OCI-LY1 (cell line): ENCODE measurements around the gene CYP11A1.

ENCODE experiments used
- H2AFZ ChIP-seq: fragments of 200-600 bp; sonication (generic), shearing (Covaris generic); 2 replicates; pipeline ENCODE4 v1.6.0; 2014; ENCODE audit warnings: antibody characterized with exemption, mild to moderate bottlenecking, low read length
- H3F3A ChIP-seq: fragments of 200-600 bp; sonication (generic), shearing (Covaris generic); 2 replicates; pipeline ENCODE4 v1.6.0; 2014; ENCODE audit warnings: mild to moderate bottlenecking, antibody characterized with exemption, low read length, moderate library complexity; ENCODE audit not compliant: insufficient read depth
- H3K27ac ChIP-seq: fragments of 200-600 bp; sonication (generic); 2 replicates; pipeline ENCODE4 v1.5.1; 2014; ENCODE audit warnings: low read length, mixed run types, mild to moderate bottlenecking, low read depth; ENCODE audit not compliant: poor library complexity, severe bottlenecking
- H3K27me3 ChIP-seq: fragments of 200-600 bp; sonication (generic); 2 replicates; pipeline ENCODE4 v1.6.0; 2014; ENCODE audit warnings: antibody characterized with exemption, mild to moderate bottlenecking, low read length, moderate library complexity; ENCODE audit not compliant: insufficient read depth
- H3K36me3 ChIP-seq: fragments of 200-600 bp; sonication (generic); 2 replicates; pipeline ENCODE4 v1.6.1; 2014; ENCODE audit warnings: mild to moderate bottlenecking, antibody characterized with exemption, low read length, moderate library complexity, mixed read lengths; ENCODE audit not compliant: insufficient read depth
- H3K4me1 ChIP-seq: fragments of 200-600 bp; sonication (generic); 2 replicates; pipeline ENCODE4 v1.5.1; 2014; ENCODE audit warnings: mild to moderate bottlenecking, low read length, moderate library complexity; ENCODE audit not compliant: insufficient read depth, severe bottlenecking
- H3K4me2 ChIP-seq: fragments of 200-600 bp; sonication (generic), shearing (Covaris generic); 2 replicates; pipeline ENCODE4 v1.6.1; 2014; ENCODE audit warnings: low read length
- H3K4me3 ChIP-seq: fragments of 200-600 bp; sonication (generic); 2 replicates; pipeline ENCODE4 v1.5.1; 2014; ENCODE audit warnings: low read length, low read depth, mild to moderate bottlenecking, mixed read lengths; ENCODE audit not compliant: poor library complexity, severe bottlenecking
- H3K79me2 ChIP-seq: fragments of 200-600 bp; shearing (Covaris generic); 2 replicates; pipeline ENCODE4 v1.6.1; 2016; ENCODE audit warnings: mixed run types, low read length, mixed read lengths; ENCODE audit not compliant: insufficient read depth
- H3K9ac ChIP-seq: fragments of 200-600 bp; sonication (generic), shearing (Covaris generic); 2 replicates; pipeline ENCODE4 v1.6.1; 2014; ENCODE audit warnings: mild to moderate bottlenecking, low read length, mixed read lengths
- H3K9me2 ChIP-seq: fragments of 200-600 bp; sonication (generic), shearing (Covaris generic); 2 replicates; pipeline ENCODE4 v1.6.1; 2014; ENCODE audit warnings: low read depth, mild to moderate bottlenecking, low read length, mixed read lengths
- H3K9me3 ChIP-seq: fragments of 200-600 bp; shearing (Covaris generic); 2 replicates; pipeline ENCODE4 v1.6.1; 2014; ENCODE audit warnings: low read length, mixed read lengths
- H4K20me1 ChIP-seq: fragments of 200-600 bp; sonication (generic), shearing (Covaris generic); 2 replicates; pipeline ENCODE4 v1.6.0; 2016; ENCODE audit warnings: mild to moderate bottlenecking, low read length; ENCODE audit not compliant: insufficient read depth
- EZH2 ChIP-seq: fragments of 200-600 bp; sonication (generic), shearing (Covaris generic); IDR thresholded peaks from 2 replicates; pipeline ENCODE4 v1.8.0; 2017; ENCODE audit warnings: borderline replicate concordance, mixed run types, mild to moderate bottlenecking, antibody characterized with exemption, low read length, moderate library complexity, mixed read lengths
- TF ChIP-seq, protein P1 (sequence below): fragments of 200-600 bp; sonication (generic), shearing (Covaris generic); IDR thresholded peaks from 2 replicates; pipeline ENCODE4 v1.5.1; 2017; ENCODE audit warnings: mild to moderate bottlenecking, antibody characterized with exemption, low read length, moderate library complexity, mixed read lengths

Gene CYP11A1

DNA sequence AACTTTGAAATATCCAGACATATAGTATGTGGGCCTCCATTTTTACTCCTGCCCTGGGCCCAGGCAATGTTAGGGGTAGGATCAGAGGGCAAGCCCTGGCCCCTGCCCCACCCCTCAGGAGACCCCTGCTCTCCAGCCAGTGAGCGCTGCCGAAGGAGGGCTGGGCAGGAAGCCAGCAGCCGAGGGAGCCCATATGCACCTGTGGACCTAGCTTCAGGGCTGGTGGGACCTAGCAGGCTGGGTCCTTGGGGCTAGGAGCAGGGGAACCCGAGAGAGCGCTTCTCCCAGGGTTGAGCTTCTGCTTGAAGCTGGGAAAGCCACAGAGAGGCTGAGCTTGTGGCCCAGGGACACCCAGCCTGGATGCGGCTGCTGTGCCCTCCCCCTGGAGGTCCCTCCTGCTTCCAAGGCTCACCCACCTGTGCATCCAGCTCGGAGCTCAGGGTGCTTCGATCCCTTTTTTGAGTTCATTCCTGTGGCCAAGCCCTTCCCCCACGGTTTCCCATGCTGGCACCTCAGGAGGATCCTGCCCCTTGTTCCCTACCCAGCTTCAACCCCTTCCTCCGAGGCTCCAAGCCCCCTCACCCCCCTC, 21.0 kb upstream of the CYP11A1 start:
- Histone ChIP-seq H3K9ac (no peak overlapping the region), H4K20me1 (no peaks in the 10 kb centered on the region), H3K9me3 (no peaks in the 10 kb centered on the region), H3F3A (no peaks in the 10 kb centered on the region), H3K4me2 (no peak overlapping the region), H2AFZ (no peak overlapping the region), H3K79me2 (no peaks in the 10 kb centered on the region), H3K27ac (no peak overlapping the region), H3K27me3 (peaks cover 9% of the 10 kb centered on the region; the same call in 1 of the 2 replicates), H3K4me1 (no peaks in the 10 kb centered on the region), H3K9me2 (no peaks in the 10 kb centered on the region), H3K4me3 (no peak overlapping the region), H3K36me3 (no peaks in the 10 kb centered on the region)
- no peak for TF ChIP-seq EZH2
- TF ChIP-seq, protein P1, sequence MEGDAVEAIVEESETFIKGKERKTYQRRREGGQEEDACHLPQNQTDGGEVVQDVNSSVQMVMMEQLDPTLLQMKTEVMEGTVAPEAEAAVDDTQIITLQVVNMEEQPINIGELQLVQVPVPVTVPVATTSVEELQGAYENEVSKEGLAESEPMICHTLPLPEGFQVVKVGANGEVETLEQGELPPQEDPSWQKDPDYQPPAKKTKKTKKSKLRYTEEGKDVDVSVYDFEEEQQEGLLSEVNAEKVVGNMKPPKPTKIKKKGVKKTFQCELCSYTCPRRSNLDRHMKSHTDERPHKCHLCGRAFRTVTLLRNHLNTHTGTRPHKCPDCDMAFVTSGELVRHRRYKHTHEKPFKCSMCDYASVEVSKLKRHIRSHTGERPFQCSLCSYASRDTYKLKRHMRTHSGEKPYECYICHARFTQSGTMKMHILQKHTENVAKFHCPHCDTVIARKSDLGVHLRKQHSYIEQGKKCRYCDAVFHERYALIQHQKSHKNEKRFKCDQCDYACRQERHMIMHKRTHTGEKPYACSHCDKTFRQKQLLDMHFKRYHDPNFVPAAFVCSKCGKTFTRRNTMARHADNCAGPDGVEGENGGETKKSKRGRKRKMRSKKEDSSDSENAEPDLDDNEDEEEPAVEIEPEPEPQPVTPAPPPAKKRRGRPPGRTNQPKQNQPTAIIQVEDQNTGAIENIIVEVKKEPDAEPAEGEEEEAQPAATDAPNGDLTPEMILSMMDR, result no peak

DNA sequence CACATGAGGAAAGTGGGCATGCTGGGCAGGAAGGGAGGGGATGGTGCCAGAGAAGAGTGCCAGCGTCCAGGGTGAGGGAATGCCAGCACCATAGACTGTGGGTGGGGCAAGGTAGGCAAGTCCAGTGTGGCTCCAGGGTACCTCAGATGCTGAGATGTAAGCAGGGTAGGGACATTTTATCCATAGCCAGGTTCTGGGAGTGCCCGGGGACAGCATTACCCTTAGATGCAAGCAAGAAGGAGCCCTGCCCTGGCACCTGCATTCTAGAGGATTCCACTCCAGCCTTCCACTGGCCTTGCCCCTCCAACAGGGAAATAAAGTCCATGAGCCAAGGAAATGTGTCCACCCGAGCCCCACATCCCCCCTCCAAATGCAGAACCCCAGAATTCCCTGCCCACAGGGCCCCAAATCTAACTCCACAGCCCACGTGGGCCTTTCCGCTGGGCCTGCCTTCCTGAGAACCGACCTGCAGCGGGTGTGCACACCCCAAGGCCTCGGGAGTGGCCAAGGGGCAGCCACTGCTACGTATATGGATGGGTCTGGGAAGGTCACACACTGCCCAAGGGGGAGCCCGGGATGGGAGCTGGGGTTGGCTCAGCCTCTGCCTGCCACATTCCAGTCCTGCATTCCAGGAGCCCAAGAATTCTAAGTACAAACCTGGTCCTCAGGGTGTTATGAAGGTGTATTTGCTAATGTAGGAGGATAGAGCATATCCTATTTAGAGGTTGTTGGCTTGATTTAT, 20.3 kb upstream of the CYP11A1 start:
- no peak overlapping the region for H3K4me2 ChIP-seq
- no peaks in the 10 kb centered on the region for H3K9me3 ChIP-seq
- no peaks in the 10 kb centered on the region for H3F3A ChIP-seq
- no peaks in the 10 kb centered on the region for H3K9me2 ChIP-seq
- no peak overlapping the region for H3K27ac ChIP-seq
- no peaks in the 10 kb centered on the region for H3K36me3 ChIP-seq
- no peaks in the 10 kb centered on the region for H4K20me1 ChIP-seq
- no peak for TF ChIP-seq EZH2
- TF ChIP-seq, protein P1, result no peak
- no peaks in the 10 kb centered on the region for H3K4me1 ChIP-seq
- peaks cover 15% of the 10 kb centered on the region for H3K27me3 ChIP-seq
- no peak overlapping the region for H3K9ac ChIP-seq
- no peaks in the 10 kb centered on the region for H3K79me2 ChIP-seq
- H3K4me3 ChIP-seq, result no peak overlapping the region
- no peak overlapping the region for H2AFZ ChIP-seq

DNA sequence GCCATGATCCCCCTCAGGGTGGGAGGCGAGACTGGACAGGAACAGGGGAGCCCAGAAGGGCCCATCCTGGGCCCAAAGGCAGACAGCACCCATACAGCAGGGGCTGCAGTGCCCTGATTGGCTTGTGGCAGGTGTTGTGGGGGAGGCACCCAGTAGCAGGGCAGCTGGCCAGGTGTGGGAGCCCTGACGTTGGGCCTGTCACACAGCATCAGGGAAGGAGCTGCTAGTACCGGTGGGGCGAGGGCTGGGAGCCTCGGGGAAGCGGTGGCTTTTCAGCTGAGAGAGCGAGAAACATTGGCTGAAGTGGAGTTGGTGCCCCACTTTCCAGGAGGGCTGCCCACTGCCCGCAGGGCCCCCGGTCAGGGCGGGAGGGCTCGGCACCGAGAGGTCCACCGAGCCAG, 19.7 kb upstream of the CYP11A1 start:
- Histone ChIP-seq H3K27me3 (peaks cover 15% of the 10 kb centered on the region), H3K4me1 (no peaks in the 10 kb centered on the region), H3K4me2 (no peak overlapping the region), H3K79me2 (no peaks in the 10 kb centered on the region), H3K27ac (no peak overlapping the region), H2AFZ (no peak overlapping the region), H3F3A (no peaks in the 10 kb centered on the region), H4K20me1 (no peaks in the 10 kb centered on the region), H3K9me2 (no peaks in the 10 kb centered on the region), H3K9ac (no peak overlapping the region), H3K4me3 (no peak overlapping the region), H3K9me3 (no peaks in the 10 kb centered on the region), H3K36me3 (no peaks in the 10 kb centered on the region)
- no peak for TF ChIP-seq EZH2
- TF ChIP-seq, protein P1, result no peak
